GM21619 (cell line): ENCODE measurements around the gene CHCHD1.
"Not testable (repeated sequence)": the region's sequence is repeated elsewhere in the genome, so short reads cannot be mapped to it uniquely, and the experiment has no call there.

Experiments
- ATAC-seq: cut with Tn5 transposase; IDR thresholded peaks from one replicate; pipeline ENCODE4 v1.9.1; 2021; ENCODE audit not compliant: unreplicated experiment

The CHCHD1 gene

DNA sequence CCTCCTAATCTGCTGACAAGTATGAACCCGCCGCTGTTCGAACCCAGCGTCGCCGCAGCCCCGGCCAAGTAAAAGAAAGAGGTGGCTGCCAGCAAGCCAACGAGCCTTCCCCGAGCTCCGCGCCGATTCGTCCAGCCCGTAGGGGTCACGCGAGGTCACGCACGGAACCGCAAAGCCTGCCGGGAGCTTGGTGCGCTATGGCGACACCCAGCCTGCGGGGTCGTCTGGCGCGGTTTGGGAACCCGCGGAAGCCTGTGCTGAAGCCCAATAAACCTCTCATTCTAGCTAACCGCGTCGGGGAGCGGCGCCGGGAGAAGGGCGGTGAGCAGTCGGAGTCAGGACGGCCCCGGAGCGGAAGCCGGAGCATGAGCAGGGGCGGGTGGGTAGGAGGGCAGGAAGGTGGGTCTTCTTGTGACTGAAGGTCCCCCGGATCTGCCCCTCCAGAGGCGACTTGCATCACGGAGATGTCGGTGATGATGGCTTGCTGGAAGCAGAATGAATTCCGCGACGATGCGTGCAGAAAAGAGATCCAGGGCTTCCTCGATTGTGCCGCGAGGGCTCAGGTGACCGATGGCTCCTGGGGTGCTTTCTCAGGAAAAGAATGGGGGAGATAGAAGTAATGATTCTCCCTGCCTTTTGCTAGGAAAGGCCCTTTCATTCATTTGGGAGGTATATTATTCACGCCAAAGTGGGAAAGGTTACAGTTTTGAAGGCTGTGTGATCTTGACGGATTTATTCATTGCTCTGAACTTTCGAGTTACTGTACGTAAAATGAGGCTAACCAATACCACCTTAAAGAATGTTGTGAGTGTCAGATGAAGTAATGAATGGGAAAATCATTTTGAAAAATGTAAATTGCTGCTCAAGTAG is at the start of gene CHCHD1:
Gene CHCHD1 (plus strand): TSS at position 170 of the 870 bp plus-strand sequence. CDS start 28 bp downstream, at position 198.
- peak; percentile 53 for ATAC-seq

DNA sequence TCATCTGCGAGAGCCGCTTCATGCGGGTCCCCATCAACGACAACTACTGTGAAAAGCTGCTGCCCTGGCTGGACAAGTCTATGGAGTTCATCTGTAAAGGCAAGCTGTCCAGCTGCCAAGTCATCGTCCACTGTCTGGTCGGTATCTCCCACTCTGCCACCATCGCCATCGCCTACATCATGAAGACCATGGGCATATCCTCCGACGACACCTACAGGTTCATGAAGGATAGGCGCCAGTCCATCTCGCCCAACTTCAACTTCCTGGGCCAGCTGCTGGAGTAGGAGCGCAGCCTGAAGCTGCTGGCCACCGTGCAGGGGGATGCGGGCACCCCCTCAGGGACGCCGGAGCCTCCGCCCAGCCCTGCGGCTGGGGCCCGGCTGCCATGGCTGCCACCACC is 49.4 kb upstream of the CHCHD1 start:
- no peak for ATAC-seq

DNA sequence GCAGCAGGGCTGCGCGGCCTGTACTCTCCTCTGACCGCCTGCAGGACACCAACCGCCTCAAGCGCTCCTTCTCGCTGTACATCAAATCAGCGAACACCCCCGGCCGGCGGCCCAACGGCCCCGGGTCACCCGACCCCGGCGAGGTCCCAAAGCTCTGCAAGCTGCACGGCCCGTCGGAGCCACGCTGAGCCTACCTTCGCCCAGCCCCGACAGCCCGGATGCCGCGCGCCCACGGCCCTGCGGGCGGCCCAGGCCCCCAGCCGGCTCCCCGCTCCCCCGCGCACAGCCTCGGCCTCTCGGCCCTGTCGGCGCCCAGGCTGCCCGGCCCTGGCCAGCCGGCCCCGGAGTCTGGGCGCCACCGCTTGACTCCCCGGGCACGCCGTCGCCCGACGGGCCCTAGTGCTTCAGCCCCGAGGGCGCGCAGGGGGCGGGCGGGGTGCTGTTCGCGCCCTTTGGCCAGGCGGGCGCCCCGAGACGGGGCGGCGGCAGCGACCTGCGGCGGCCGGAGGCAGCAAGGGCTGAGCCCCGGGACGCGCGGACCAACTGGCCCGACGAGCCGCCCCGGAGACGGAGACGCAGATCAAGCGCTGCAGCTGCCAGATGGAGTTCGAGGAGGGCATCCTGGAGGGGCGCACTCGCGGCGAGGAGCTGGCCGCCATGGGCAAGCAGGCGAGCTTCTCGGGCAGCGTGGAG is 48.8 kb upstream of the CHCHD1 start:
- no peak for ATAC-seq

DNA sequence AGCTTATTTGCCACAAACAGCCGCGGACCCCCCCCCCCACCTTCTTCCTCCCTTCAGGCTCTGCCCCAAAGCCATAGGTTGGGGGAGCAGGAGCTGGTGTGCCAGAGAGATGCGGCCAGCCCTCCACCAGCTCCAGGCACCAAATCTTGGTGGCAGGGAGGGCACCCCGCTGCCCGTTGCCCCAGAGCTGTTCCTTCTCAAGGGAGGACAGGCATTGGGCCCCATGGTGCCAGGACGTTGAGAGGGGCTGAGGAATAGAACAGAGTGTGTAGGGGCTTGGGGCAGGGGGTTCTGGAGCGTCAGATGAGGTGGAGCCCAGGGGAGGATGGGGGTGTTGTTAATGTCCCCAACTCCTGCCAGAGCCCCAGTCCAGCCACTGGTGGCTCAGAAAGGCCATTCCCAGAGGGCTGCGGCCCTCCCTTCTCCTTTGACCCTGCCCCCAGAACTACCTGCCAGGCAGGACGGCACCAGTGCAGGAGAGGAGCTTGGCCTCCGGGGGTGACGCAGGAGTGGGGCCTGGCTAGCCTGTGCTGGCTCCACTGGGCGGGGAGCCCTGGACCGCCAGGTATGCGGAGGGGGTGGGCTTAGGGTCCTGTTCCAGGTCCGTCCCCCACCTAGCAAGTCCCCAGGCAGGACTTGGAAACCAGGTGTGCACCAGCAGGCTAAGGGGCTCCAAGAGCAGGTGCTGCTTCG is 47.7 kb upstream of the CHCHD1 start:
- ATAC-seq = no peak

DNA sequence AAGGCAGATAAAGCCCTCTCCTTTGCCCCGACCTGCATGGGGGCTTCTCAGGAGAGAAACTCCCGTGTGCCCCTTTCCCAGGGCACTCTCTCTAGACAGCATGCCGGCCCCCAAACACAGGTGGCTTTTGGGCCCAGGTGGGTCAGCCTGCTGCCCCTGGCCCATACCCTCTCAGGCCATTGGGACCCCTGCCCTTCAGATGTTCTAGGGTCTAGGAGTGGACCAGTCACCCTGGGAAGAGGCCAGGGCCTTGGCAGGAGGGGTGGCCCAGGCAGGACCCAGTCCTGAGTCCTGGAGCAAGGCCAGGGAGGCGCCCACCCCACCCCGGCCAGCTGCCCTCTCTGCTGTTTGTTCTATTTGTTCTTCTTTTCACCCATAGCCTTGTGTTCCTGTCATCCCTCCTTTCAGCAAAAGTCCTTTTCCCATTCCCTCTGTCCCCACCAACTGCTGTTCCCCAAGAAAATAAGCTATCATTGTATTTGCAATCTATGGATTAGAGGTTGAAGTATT is 47.0 kb upstream of the CHCHD1 start:
- ATAC-seq = no peak

DNA sequence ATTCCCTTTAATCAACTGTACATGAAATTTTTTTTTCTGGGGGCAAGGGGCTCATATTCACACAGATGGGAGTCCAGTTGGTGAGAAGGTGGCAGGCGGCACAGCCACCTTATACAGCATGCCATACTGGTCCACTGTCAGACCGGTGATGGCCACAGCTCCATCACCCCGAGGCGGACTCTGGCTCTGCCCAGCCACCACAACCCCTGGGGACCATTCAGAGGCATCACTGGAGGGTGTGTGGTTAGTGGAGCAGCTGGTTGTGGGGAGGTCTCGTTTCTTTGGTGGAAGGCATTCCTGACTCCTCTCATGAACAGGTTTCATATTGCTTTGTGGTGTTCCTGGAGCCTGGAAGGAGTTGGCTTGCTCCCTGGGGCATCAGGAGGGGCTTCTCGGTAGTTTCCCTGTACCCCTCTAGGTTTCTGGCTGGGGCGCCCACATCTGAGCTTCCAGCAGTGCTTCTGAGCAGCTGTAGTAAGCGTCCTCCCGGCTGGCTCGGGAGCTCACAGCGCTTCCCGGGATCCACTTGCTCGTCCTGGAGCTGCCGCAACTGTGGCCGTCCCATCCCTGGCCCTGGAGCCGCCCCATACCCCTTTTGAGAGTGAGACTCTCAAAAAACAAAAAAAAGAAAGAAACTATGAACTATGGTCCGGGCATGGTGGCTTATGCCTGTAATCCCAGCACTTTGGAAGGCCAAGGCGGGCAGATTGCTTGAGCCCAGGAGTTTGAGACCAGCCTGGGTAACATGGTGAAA is 41.2 kb upstream of the CHCHD1 start:
- not testable (repeated sequence) for ATAC-seq

DNA sequence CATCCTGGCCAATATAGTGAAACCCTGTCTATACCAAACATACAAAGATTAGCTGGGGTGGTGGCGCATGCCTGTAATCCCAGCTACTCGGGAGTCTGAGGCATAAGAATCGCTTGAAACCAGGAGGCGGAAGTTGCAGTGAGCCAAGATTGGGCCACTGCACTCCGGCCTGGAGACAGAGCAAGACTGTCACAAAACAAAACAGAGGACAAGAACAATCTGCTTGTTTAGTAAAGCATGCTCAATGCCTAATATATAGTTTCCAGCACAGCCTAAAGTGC is 39.5 kb upstream of the CHCHD1 start:
- no peak for ATAC-seq

DNA sequence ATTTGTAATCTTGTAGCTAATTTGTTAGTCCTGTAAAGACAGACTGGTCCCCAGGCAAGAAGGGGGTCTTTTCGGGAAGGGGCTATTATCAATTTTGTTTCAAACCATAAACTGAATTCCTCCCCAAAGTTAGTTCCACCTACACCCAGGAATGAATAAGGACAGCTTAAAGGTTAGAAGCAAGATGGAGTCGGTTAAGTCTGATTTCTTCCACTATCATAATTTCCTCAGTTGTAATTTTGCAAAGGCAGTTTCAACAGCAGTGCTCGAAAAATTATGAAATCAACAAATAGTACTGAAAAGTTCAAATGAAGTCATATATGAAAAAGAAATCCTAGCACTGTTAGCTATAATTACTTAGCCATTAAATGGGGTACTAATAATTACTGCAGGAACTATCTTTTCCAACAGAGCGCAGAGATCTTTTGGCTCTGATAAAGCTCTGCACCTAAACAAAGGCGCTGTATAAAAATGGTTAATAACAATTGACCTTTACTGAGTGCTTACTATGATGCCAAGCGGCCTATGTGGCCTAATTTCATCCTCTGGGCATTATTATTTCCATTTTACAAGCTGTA is 38.4 kb upstream of the CHCHD1 start:
- no peak for ATAC-seq

DNA sequence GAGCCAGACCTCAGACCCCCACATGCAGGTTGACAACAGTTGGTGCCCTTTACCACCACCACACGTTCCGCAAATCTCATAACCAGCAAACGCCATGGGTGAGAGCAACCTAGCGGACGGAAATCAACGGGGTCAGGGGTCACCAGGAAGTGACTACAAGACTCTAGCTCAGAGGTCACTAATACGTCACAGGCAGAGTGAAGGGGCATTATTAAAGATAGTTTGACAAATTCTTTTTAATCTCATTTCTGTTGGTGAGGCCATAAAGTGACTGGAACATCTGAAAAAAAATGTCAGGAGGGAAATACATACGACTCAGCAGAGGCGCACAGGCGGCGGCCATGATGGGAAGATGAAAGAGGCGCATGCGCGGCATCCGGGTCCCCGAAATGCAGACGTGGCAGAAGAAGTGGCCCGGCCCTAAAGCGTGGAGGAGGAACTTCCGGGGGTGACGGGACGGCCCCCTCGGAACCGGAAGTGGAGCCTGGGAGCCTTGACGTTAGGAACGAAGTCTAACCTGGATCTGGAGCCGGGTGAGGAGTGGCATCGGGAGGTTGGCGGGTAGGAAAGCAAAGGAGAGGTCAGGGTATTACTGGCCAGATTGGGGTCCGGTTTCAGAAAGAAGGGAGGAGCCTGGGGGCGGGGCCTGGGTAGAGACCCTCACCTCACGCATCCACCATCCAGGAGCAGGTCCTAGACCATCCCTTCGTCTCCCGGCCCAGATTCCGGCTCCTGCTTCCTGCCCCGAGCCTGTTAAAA is 37.8 kb upstream of the CHCHD1 start, which contains the start of gene SEC24C:
Gene SEC24C (plus strand): TSS at position 468 of the 759 bp plus-strand sequence. CDS start 2,461 bp downstream, outside the sequence.
- ATAC-seq = peak; percentile 88

DNA sequence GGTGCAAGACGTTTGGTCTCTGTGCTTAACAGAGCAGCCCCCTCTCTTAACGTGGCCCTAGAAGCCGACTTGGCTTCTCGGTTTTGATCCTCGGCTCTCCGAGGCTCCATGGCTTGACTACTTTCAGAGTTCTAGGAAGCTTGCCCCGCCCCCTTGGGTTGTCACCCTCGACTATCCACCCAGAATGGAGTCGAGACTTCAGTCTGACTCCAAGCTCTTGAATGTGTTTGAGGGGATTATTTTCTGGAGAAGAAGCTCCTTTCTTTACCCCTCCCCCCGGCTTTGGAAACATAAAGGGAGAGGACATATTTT is 37.2 kb upstream of the CHCHD1 start:
- peak; percentile 6 for ATAC-seq

DNA sequence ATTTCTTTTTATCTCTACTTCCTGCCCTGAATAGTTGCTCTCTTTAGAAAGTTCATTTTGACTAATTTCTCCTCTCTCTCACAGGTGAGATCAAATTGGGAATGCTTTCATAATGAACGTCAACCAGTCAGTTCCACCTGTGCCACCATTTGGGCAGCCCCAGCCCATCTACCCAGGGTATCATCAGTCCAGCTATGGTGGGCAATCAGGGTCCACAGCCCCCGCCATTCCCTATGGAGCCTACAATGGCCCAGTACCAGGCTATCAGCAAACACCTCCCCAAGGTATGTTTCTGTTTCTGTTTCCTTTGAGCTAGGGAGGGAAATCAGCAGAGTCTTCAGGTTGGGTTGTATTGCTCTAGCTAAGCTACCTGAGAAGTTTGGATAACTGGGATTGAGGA is 35.1 kb upstream of the CHCHD1 start:
- no peak for ATAC-seq

DNA sequence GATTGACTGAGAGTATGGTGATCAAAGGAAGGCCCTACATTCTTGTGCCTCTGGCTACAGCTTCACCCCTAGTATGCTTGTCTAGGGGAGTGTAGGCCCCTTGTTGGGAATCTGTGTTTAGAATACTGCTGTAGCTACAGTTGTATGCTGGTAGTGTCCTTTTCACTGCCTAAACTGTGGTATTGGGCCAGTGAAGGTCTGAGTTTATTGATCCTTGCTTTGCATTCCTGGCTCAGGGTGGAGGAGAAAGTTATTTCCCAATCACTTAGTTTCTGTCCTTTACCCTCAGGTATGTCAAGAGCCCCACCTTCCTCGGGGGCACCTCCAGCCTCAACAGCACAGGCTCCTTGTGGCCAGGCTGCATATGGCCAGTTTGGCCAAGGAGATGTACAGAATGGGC is 31.0 kb upstream of the CHCHD1 start:
- no peak for ATAC-seq

DNA sequence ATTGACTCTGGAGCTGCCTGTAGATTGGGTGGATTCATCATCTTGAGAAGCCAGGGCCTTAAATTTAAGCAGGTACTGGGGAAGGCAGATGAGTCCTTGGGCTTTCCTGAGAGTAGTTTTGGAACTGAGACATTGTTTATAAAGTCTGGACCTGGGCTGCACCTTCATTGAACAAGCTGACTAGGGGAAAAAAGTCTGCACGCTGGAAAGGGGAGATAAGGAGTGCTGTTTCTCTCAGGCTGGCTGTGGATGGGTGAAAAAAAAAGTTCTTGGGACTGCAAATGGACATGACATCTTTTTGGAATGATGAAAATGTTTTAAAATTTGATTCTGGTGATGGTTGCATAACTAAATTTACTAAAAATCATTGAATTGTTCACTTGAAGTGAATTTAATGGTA is 25.7 kb upstream of the CHCHD1 start:
- ATAC-seq = no peak

DNA sequence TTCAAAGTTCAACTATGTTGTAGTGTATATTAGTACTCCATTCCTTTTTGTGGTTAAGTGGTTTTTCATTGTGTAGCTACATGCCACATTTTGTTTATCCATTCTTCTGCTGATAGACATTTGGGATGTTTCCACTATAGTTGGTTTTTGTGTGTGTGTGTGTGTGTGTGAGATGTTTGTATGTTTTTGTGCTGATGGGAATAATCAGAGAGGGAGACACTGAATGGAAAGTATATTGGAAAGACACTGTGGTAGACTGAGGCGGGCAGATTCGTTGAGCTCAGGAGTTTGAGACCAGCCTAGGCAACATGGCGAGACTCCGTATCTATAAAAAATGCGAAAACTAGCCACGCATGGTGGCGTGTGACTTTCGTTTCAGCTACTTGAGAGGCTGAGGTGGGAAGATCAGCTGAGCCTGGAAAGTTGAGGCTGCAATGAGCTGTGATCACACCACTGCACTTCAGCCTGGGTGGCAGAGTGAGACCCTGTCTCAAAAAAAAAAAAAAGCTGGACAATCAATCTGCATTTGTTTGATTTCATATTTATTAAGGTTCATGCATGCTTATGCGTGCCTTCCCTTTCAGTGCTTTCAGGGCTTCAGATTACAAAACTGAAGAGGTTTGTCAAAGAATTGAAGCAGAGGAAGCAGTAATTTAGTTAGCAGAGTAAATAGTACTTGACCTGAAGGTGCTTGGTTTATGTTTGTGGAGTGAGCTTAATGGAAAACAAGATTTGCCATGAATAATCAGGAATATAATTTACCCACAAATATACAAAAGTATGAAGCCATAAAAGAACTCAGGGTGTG is 22.9 kb upstream of the CHCHD1 start:
- no peak for ATAC-seq

DNA sequence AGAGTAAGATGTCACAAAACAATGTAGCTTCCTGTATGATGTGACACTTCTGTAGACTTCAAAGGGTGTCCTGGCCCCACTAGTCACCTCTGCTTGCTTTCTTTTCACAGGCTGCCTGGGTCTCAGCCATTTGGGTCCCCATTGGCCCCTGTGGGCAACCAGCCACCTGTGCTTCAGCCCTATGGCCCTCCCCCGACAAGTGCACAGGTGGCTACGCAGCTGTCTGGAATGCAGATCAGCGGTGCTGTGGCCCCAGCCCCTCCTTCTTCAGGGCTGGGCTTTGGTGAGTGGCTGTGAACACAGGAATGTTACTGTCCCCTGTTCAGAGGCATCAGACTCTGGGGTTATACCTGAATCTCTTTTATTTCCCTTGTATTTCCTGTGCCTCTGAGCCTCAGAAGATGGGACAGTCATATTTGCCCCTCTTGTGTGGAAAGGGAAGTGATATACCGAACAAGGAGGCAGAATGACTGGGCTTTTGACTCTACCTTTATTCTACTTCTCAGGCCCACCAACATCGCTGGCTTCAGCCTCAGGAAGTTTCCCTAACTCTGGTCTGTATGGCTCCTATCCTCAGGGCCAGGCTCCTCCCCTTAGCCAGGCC is 22.2 kb upstream of the CHCHD1 start:
- ATAC-seq = peak; percentile 43

DNA sequence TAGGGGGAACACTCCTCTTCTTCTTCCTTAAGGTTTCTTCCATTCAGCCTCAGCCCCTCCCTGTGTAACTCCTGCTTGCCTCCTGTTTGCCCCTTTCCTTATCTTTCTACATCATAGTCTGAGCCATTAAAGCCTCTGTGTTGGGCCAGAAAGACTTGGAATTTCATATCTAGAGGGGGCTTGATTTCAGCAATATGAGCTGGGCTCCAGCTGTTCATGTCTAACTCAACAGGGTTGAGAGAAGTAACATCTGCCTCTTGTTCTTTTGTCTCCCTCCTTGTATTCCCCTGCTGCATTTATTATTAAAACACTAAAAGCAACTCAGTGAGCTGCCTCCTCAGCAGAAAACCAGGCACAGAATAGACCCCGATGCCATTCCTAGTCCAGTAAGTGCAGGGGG is 20.1 kb upstream of the CHCHD1 start:
- no peak for ATAC-seq

DNA sequence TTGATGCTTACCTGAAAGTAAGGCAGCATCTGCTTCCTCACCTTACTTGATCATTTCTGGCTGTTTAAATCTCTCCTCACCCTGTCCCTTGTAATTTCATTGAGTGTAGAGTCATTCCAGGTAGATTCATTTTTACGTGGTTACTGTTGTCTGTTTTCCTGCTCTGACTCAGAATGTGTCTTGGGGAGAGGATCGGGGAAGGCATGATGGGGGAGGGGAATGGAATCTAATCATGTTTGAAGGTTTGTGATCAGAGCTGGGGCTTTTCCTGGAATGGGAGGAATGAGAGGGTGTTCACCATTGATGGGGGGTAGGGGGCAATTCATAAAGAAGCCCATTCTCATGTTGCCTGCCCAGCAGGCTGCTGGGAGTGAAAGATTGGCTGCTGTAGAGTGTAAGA is 18.9 kb upstream of the CHCHD1 start:
- no peak for ATAC-seq

DNA sequence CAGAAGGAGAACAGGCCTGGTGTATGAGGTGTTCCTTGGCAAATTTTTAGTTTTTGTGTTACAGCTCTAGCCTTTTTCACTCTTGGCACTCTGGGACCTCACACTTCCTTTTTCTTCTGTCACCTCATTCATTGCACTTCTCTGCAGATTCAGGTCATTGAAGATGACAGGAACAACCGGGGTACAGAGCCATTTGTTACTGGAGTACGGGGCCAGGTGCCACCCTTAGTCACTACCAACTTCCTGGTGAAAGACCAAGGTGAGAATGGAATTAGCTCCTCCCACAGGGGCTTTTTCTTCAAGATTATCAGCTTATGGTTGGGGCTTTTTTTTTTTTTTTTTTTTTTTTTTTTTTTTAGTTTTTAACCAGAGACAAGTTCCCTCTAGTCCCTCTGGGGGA is 18.5 kb upstream of the CHCHD1 start:
- no peak for ATAC-seq

DNA sequence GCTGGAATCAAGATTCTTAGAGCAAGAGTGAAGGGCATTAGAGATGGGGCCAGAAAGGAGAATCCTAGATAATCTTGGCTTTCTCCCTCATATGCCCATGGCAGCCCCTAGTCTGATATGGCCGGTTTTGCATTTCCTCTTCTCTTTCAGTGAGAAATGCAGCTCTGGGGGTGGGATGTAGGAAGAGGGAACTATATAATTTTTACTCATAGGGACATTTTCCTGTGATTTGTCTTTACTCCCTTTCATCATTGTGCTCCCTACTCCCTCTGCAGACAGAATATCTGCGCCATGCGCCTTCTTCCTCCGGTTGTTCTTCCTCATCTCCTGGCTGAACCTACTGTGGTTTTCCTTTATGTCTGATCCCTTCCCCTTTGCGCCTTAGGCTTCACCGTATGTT is 16.8 kb upstream of the CHCHD1 start:
- ATAC-seq = no peak
